Amniotic stem cell (primary cell): ENCODE measurements around the gene RAB4A.
"Not testable (repeated sequence)": the region's sequence is repeated elsewhere in the genome, so short reads cannot be mapped to it uniquely, and the experiment has no call there.

Source experiments
- DNase-seq: peaks from one replicate; lab custom pipeline; 2025; lab: John Stamatoyannopoulos, UW

Gene RAB4A

GRCh38 chr1:229298420-229298819 is 27.5 kb downstream of the RAB4A start:
- DNase-seq, result no peak

- no peak for DNase-seq
Measured at GRCh38 chr1:229298887-229299503, 28.1 kb downstream of the RAB4A start.

DNA sequence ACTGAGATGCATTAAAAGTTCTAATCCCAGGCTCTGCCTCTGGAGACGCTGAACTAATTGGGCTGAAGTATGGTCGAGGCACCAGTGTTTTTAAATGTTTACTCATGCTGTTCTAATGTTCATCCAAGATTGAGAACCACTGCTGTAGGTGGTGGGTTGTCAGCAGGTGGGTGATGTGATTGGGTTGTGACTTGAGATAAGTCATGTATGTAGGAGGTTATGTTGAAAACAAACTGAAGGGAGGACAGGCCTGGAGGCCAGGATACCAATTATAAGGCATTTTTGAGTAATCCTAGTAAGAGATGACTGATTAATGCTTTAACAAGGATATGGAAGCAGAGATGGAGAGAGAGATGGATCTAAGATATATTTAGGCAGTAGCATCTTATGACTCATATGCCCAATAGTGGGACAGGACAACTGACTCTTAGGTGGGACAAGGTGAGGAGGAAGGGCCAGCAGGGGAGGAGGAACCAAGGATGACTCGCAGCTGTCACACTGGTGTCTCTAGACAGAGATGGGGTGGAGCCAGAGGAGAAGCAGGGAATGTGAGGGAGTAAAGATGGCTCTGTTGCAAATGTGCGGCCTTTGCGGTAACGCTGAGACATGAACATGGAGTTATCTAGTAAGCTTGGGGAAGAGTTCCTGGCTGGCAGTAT is 29.3 kb downstream of the RAB4A start:
- no peak for DNase-seq

DNA sequence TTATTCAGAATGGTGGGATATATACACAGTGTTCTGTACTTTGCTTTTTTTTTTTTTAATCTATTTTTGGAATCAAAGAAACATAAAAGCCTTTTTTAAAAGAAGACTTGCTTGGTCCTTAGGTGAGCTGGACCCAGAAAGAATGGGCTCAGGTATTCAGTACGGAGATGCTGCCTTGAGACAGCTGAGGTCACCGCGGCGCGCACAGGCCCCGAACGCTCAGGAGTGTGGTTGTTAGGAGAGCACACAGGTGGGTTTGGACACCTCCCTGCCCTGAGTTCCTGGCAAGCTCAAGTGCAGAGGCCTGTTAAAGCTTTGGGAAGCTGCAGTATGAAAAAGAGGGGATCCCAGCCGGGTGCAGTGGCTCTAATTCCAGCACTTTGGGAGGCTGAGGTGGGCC is 31.8 kb downstream of the RAB4A start:
- no peak for DNase-seq

DNA sequence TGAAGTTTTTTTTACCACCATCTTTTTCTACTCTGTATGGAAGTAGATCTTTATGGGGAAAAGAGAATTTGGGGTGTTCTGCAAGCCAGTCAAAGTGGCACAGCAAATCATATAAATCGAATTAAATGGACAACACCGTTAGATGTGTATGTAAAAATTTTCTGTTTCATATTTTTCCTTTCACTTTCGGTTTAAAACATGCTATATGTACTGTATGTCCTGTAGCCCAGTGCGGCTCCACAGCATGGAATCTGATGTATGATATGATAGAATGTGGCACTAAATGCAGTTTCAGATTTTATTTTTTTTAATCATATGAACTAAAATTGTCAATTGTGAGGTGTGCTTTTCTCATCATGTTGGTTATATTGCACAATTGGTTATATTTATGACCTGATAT is 32.9 kb downstream of the RAB4A start:
- no peak for DNase-seq

DNA sequence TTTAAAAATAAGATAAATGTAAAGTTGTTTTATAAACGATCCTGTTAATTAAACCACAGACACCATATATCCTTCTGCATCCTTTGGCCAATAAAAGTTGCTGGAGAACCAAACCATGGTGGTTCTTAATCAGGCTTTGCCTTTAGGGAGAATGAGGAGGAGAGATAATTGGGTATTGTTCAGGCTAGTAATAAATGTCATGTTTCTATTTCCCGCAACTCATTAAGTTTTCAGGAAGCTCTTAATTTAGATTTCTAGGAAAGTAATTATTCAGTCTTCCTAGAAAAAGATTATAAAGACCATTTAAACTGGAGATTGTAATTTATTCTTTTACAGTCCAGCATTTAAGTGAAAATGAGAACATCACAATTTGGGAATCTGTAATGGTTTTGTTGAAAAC is 34.5 kb downstream of the RAB4A start:
- DNase-seq, result no peak

DNA sequence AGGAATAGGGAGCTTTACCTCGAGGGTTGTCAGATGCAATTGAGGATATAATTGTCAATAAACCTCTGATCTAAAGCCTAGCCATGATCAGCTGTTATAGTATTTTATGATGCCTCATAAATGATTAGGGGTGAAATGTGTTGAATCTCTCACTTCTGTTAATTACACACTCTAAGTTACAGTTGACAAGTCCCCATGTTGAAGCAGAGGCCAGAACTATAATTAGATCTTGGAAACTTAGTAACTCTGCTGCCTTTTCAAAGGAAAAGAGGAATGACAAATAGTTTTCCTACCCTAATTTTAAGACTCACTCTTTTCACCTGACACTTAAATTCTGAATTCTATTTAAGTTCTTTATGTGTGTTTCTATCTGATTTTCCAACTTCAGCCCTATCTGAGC is 38.2 kb downstream of the RAB4A start:
- no peak for DNase-seq

GRCh38 chr1:229309684-229310083 is 38.8 kb downstream of the RAB4A start:
- no peak for DNase-seq

- no peak for DNase-seq
Measured at GRCh38 chr1:229310833-229311232, 39.9 kb downstream of the RAB4A start.

GRCh38 chr1:229316166-229316565 is 45.3 kb downstream of the RAB4A start:
- no peak for DNase-seq

DNA sequence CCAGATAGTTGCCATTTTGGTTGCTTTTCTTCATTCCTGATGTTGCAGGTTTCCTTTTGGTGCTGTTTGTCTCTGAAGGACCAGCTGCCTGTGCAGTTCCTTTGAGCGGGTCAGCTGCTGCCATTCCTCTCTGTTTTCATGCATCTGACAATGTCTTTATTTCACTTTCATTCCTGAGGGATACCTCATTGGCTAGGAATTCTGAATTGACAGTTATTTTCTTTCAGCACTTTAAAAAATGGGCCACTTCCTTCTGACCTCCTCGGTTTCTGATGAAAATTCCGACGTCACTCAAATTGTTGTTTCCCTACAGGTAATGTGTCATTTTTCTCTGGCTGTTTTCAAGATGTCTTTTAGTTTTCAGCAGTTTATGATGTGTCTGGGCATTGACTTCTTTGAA is 47.1 kb downstream of the RAB4A start:
- no peak for DNase-seq

DNA sequence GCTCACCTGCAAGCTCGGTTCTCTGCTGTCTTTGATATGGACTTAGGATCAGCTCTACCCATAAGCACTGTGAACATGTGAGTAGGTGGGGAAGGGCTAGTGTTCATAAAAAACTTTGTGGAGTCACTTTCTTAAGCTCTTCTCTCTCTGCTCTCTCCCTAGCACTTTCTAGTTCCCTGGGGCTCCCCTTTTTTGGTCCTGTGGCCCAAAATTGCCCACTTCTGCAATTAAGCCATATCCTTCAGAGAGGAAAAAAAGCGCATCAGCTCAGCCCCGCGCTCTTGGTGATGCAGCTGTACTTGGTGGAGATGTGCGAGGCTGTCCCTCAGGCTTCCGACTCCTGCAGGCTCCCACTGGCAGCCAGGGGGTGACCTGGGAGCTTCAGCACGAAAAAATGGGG is 48.6 kb downstream of the RAB4A start:
- no peak for DNase-seq

- DNase-seq, result no peak
Measured at GRCh38 chr1:229323201-229323600, 52.3 kb downstream of the RAB4A start.

- DNase-seq, result no peak
Measured at GRCh38 chr1:229323885-229324553, 53.1 kb downstream of the RAB4A start.

DNA sequence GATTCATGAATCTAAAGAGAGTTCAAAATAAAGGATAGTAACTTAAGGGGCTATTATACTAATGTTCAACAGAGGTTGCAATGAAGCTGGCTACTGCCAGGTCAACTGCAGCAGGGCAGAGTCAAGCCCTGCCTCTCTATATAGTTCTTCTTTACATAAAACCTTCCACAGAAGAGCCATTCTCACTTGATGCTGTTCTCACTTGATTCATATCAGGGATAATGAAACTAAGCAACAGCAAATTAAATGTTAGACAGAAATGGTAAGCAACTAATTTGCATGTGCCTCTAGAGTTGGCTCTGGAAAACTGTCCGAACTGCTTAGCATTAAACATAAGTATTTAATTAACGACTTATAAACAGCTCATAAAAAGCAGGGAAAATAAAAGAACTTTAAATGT is 54.5 kb downstream of the RAB4A start:
- no peak for DNase-seq

GRCh38 chr1:229325853-229326487 is 55.1 kb downstream of the RAB4A start:
- no peak for DNase-seq

DNA sequence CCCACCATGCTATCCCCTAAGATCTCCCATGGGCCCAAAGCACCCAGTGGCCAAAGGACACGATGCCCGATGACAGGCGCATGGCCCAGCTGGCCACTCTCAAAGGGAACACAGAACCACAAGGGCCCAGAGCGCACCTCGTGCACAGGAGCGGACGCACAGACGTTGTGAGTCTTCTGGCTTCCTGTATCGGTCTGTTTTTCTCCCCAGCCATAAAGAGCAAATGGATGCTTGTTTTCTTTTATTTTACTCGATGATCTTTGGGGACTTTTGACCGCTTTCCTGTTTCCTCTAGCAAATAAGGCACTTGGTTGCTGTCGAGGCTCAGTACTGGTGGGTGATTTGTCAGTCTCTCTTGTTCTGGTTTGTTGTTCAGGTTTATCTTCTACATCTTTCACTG is 55.7 kb downstream of the RAB4A start:
- DNase-seq, result no peak

DNA sequence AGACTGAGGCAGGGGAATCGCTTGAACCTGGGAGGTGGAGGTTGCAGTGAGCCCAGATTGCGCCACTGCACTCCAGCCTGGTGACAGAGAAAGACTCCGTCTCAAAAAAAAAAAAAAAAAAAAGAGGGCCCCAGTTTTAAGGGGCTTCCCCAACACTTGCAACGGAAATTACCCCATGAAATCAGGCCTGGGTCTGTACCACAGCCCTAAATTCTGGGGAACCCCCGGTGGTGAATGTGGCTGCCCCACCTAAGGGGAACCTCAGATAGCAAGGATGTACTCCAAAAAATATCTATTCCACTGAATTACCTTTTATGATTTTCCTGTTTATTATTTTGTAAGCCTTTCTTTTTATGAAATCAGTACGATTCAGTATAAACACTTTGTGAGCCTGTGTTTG is 56.9 kb downstream of the RAB4A start:
- DNase-seq, result not testable (repeated sequence)

DNA sequence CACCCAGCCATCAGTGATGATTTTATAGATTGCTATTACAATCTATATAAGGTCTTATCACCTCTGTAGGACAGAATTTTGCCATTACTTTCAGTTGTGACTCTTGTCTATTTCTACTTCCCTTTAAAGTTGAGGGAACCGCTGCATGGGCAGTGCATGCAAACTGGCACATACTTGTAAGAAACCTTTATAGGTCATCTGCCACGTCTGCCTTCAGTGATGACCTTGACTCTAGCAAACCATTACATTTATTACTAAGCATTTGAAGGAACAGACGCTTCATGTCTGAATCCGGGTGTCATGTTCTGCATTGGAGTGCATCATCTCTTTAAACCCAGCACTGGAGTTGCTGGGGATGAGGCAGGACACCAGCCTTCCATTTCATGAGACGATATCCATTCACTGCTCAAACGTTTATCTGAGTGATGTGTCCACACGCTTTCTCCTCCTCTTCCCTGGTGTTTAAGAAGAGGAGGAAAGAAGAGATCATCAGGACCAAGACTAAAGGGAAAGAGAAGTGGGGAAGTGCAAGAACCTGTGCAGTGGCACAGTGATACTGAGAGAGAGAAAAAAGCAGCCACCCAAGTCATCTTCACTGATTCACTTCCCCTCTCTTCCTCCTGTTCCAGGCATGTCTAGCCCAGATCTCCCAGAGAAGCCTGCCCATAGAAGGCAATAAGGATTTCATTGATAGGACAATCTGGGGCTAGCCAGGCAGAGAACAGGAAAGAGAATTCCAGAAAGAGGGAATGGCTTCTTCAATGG is 57.9 kb downstream of the RAB4A start:
- DNase-seq, result no peak

DNA sequence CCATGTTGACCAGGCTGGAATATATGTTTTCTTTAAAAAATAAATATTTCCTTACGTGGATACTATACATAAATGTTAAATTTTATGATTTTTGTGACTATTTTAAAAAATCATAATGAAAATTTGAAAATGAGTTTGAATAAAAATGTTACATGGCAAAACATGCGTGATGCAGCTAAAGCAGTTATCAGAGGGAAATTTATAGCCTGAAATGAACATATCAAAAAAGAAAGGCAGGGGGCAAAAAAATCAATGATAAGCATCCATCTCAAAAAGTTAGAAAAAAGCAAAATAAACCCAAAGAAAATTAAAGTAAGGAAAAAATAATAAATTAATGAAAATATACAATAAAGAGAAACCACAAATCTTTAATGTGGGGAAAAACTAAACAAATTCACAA is 63.4 kb downstream of the RAB4A start:
- DNase-seq, result no peak

DNA sequence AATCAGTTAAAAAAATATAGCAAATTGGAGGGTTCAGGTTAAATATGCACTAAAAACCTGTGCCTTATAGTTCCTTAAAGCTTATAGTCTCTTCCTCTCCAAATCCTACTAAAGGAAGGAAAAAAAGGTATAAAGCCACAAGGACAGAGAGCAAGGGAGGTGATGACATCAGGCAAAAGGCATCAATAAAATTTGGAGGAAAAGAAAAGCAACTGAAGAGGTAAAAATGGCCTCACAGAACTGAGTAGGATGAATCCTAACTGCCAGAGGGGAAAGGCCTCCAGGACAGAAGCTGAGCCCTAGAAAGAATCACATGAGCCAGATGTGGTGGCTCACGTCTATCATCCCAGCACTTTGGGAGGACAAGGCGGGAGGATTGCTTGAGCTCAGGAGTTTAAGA is 63.8 kb downstream of the RAB4A start:
- DNase-seq, result no peak

DNA sequence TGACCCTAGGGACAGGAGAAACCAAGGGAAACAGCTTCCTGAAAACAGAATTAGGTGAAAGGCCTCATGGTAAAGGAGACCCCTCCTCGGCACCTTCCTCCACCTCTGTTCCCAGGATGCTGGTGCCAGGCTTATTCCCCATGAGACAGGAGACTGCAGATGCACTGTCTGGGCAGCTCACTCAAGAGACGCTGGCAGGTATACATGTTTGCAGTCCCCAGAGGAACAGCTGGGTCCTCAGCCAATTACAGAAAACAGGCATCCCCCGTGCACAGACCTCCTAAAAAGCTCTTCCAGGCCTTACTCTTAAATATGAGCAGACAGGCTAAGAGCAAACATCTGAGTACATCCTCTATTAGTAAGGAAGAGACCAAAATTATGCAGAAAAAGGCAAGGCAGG is 65.4 kb downstream of the RAB4A start:
- DNase-seq, result no peak
